ENCODE data around the gene SPATS2.

SPATS2 gene

GRCh38 chr12:49456131-49456679 lies 88.9 kb downstream of the SPATS2 start:
- in situ Hi-C loops (cut with HindIII; ENCODE audit: low sequenced_read_pairs) = no loop called here
- TF ChIP-seq, protein P1, sequence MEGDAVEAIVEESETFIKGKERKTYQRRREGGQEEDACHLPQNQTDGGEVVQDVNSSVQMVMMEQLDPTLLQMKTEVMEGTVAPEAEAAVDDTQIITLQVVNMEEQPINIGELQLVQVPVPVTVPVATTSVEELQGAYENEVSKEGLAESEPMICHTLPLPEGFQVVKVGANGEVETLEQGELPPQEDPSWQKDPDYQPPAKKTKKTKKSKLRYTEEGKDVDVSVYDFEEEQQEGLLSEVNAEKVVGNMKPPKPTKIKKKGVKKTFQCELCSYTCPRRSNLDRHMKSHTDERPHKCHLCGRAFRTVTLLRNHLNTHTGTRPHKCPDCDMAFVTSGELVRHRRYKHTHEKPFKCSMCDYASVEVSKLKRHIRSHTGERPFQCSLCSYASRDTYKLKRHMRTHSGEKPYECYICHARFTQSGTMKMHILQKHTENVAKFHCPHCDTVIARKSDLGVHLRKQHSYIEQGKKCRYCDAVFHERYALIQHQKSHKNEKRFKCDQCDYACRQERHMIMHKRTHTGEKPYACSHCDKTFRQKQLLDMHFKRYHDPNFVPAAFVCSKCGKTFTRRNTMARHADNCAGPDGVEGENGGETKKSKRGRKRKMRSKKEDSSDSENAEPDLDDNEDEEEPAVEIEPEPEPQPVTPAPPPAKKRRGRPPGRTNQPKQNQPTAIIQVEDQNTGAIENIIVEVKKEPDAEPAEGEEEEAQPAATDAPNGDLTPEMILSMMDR (IDR thresholded peaks at IDR 0.05; ENCODE audit: low read depth, low read length) = no peak
- no peak for DNase-seq (ENCODE audit: low read depth, low spot score)

DNA sequence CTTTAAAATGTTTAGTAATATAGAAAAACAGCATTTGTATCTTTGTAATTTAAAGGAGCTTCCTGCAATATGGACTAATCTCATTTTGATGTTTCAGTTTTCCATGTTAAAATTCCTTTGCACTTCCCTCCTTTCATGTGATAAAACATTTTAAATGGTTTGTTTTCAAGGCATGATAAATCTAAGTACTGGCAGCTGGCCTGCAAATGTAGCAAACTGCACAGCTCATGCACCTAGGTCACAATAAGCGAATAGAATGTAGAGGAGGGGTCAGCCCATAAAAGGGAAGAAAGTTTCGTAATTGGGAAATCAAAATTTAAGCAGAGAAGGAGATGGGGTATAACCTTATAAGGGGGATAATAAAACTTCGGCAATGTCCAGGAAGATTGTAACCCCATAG lies 91.6 kb downstream of the SPATS2 start:
- in situ Hi-C loops (cut with HindIII; ENCODE audit: low sequenced_read_pairs) = no loop called here
- DNase-seq (ENCODE audit: low read depth, low spot score) = no peak
- no peak overlapping the region for H3K4me3 ChIP-seq (ENCODE audit: low read depth, low read length)
- TF ChIP-seq, protein P1 (IDR thresholded peaks at IDR 0.05; ENCODE audit: low read depth, low read length) = no peak

More at GRCh38 chr12:49456131-49456679, 88.9 kb downstream of the SPATS2 start:
- H3K4me3 ChIP-seq (ENCODE audit: low read depth, low read length) = no peak overlapping the region

DNA sequence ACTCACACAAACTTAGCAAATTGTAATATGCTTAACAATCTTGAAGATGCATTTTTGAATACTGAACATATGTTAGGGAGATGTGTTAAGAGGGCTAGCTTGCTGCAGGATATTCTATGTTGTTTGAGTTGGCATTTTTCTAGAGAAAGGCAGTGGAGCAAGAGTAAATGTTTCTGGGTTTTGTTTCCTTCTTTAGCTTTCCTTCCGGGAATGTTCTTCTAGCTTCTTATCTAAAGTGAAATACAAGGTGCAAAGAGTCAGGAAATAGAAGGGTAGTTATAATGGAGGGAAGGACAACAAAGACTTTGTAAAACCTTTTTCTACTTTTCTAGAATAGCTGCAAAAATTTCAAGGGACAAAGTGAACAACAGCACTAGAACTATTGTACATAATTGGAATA lies 94.0 kb downstream of the SPATS2 start:
- in situ Hi-C loops (cut with HindIII; ENCODE audit: low sequenced_read_pairs) = no loop called here
- no peak overlapping the region for H3K4me3 ChIP-seq (ENCODE audit: low read depth, low read length)
- no peak for DNase-seq (ENCODE audit: low read depth, low spot score)
- TF ChIP-seq, protein P1 (IDR thresholded peaks at IDR 0.05; ENCODE audit: low read depth, low read length) = no peak

DNA sequence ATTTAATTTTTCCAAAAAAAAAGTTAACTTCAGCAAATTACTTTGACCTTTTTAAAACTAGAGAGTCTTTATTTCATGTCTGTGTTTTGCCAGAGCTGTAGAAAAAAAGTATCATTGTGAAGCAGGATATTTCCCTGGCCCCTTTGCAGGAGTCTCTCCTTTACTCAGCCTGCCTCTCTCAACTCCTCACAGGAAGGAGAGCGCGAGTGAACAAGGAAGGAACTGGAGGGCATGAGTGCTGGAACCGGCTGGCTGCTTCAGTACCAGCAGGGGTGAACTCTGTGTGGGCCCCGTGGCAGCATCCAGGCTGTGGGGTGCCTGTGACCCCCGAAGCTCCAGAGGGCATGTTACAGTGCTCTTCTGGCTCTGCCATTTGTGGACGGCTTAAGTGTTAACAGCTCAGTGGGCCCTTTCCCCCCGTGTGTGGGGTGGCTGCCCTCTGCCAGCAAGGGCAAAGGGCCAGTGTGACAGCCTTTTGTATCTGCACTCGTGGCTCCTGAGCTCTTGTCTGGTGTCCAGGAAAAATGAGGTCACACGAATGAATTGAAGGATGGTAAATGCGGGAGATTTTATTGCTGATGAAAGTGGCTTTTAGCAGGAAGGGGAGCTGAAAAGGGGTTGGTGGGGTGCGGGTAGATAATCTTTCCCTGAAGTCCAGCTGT lies 95.0 kb downstream of the SPATS2 start:
- in situ Hi-C loops (cut with HindIII; ENCODE audit: low sequenced_read_pairs) = no loop called here
- DNase-seq (ENCODE audit: low read depth, low spot score) = no peak
- TF ChIP-seq, protein P1 (IDR thresholded peaks at IDR 0.05; ENCODE audit: low read depth, low read length) = no peak
- no peak overlapping the region for H3K4me3 ChIP-seq (ENCODE audit: low read depth, low read length)

DNA sequence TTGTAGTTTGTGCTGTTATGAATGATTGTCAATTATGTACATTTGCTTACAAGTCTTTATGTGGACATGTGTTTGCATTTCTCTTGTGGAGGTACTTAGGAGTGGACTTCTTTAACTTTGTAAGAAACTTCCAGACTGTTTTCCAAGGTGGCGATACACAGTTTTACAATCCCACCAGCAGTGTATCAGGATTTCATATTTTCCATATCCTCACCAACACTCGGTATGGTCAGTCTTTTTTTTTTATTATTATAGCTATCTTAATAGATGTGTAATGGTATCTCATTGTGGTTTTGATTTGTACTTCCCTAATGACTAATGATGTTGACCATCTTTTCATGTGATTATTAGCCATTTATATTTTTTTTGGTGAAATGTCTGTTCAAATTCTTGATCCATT lies 97.9 kb downstream of the SPATS2 start:
- no peak for DNase-seq (ENCODE audit: low read depth, low spot score)
- no peak overlapping the region for H3K4me3 ChIP-seq (ENCODE audit: low read depth, low read length)
- in situ Hi-C loops (cut with HindIII; ENCODE audit: low sequenced_read_pairs) = no loop called here
- TF ChIP-seq, protein P1 (IDR thresholded peaks at IDR 0.05; ENCODE audit: low read depth, low read length) = no peak

- no peak for DNase-seq (ENCODE audit: low read depth, low spot score)
- no peak overlapping the region for H3K4me3 ChIP-seq (ENCODE audit: low read depth, low read length)
- TF ChIP-seq, protein P1 (IDR thresholded peaks at IDR 0.05; ENCODE audit: low read depth, low read length) = no peak
- in situ Hi-C loops (cut with HindIII; ENCODE audit: low sequenced_read_pairs) = no loop called here
Measured at GRCh38 chr12:49470986-49471385, 103.7 kb downstream of the SPATS2 start.

Measured in astrocyte of the spinal cord (primary cell).